Astrocyte (in vitro differentiated cells and primary cell): ENCODE results near the gene CABLES1.

Experiments
- EZH2 ChIP-seq: IDR thresholded peaks from 2 replicates; pipeline ENCODE4 v1.6.1; 2012; ENCODE audit warnings: mild to moderate bottlenecking, low read length, inconsistent platforms; ENCODE audit not compliant: insufficient read depth
- TF ChIP-seq, protein P1 (sequence below): IDR thresholded peaks from 2 replicates; pipeline ENCODE4 v1.5.1; 2011; ENCODE audit warnings: low read depth, mild to moderate bottlenecking, inconsistent platforms, low read length, moderate library complexity; ENCODE audit not compliant: insufficient read depth

DNA sequence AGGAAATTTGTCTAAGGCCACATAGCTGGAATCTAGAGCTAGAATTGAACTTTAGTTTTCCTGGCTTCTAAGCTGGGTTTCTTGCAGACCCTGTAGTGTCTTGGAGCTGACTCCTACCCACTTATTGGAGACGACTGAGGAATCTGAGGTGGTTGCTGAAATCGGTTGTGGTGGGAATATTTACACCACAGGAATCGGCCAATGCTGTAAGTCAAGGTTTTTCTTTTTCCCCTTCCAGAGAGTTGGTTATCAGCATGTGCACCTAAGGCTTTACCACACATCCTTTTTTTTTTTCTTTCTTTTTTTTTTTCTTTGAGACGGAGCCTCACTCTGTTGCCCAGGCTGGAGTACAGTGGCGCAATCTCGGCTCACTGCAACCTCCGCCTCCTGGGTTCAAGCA lies 9.4 kb downstream of the CABLES1 start:
- TF ChIP-seq, protein P1, sequence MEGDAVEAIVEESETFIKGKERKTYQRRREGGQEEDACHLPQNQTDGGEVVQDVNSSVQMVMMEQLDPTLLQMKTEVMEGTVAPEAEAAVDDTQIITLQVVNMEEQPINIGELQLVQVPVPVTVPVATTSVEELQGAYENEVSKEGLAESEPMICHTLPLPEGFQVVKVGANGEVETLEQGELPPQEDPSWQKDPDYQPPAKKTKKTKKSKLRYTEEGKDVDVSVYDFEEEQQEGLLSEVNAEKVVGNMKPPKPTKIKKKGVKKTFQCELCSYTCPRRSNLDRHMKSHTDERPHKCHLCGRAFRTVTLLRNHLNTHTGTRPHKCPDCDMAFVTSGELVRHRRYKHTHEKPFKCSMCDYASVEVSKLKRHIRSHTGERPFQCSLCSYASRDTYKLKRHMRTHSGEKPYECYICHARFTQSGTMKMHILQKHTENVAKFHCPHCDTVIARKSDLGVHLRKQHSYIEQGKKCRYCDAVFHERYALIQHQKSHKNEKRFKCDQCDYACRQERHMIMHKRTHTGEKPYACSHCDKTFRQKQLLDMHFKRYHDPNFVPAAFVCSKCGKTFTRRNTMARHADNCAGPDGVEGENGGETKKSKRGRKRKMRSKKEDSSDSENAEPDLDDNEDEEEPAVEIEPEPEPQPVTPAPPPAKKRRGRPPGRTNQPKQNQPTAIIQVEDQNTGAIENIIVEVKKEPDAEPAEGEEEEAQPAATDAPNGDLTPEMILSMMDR = no peak
- TF ChIP-seq EZH2 = no peak
